Fibroblast of lung (primary cell): ENCODE measurements around the gene ZBTB49. TPM values are rescaled to one million over a fixed set of nuclear protein-coding genes. Genes with fewer than 3 reads are reported as not detected.

Experiments
- DNase-seq, 2 donors: peaks; one replicate each; pipeline versions ENCODE4 v3.0.0 to v3.0.0-alpha.2; 2010; ENCODE audit warnings: low read depth in 2 of 2
- H2AFZ ChIP-seq: 2 replicates; pipeline ENCODE4 v1.5.1; 2012; ENCODE audit warnings: low read length, control low read depth, inconsistent platforms
- H3K27ac ChIP-seq: 2 replicates; pipeline ENCODE4 v1.5.1; 2011; ENCODE audit warnings: low read length, control low read depth; ENCODE audit not compliant: insufficient read depth
- H3K27me3 ChIP-seq: 2 replicates; pipeline ENCODE4 v1.5.1; 2011; ENCODE audit warnings: mild to moderate bottlenecking, low read length; ENCODE audit not compliant: control insufficient read depth, insufficient read depth
- H3K36me3 ChIP-seq: 2 replicates; pipeline ENCODE4 v1.5.1; 2011; ENCODE audit warnings: low read length; ENCODE audit not compliant: control insufficient read depth, insufficient read depth
- H3K4me1 ChIP-seq: 2 replicates; pipeline ENCODE4 v1.5.1; 2011; ENCODE audit warnings: low read length; ENCODE audit not compliant: control insufficient read depth, insufficient read depth; ENCODE audit errors: extremely low read depth
- H3K4me2 ChIP-seq: 2 replicates; pipeline ENCODE4 v1.5.1; 2011; ENCODE audit warnings: low read length, control low read depth; ENCODE audit not compliant: insufficient read depth; ENCODE audit errors: extremely low read depth
- H3K4me3 ChIP-seq, 4 experiments: fragments of 200-600 bp in 1 of 4; sonication (generic) in 1 of 4; replicated peaks in 1 of 4; 2 replicates each; pipeline ENCODE4 v1.5.1; 2011 to 2016; ENCODE audit warnings: low read length in 4 of 4, low read depth in 3 of 4, mild to moderate bottlenecking in 3 of 4, control low read depth in 2 of 4, inconsistent platforms in 1 of 4, mixed read lengths in 1 of 4; ENCODE audit not compliant: insufficient read depth in 1 of 4; ENCODE audit errors: control extremely low read depth in 1 of 4
- H3K79me2 ChIP-seq: 2 replicates; pipeline ENCODE4 v1.5.1; 2012; ENCODE audit warnings: mild to moderate bottlenecking, low read length, inconsistent platforms; ENCODE audit not compliant: control insufficient read depth, insufficient read depth
- H3K9ac ChIP-seq: 2 replicates; pipeline ENCODE4 v1.5.1; 2011; ENCODE audit warnings: mild to moderate bottlenecking, low read length, control low read depth; ENCODE audit not compliant: insufficient read depth
- H3K9me3 ChIP-seq: 2 replicates; pipeline ENCODE4 v1.5.1; 2012; ENCODE audit warnings: low read depth, low read length; ENCODE audit not compliant: control insufficient read depth, insufficient read depth
- H4K20me1 ChIP-seq: 2 replicates; pipeline ENCODE4 v1.5.1; 2011; ENCODE audit warnings: low read length; ENCODE audit not compliant: control insufficient read depth, insufficient read depth; ENCODE audit errors: extremely low read depth
- EZH2 ChIP-seq: IDR thresholded peaks from 2 replicates; pipeline ENCODE4 v1.5.1; 2012; ENCODE audit warnings: low read length, control low read depth, mild to moderate bottlenecking; ENCODE audit errors: missing control alignments
- polyA plus RNA-seq, 2 donors: library from polyadenylated mRNA; depleted of rRNA in 1 of 2; stranded (reverse) in 1 of 2; unstranded in 1 of 2; fragments of >200 nt; gene quantifications; 2 replicates each; pipeline ENCODE4 v1.2.1, GENCODE V29; 2011 to 2012; ENCODE audit warnings: missing spikeins in 1 of 2
- total RNA-seq: library from RNA; depleted of rRNA; stranded (reverse); fragments of >200 nt; gene quantifications from 2 replicates; pipeline ENCODE4 v1.2.1, GENCODE V29; 2014
- TF ChIP-seq, protein P1 (sequence below), 2 donors: IDR thresholded peaks in 1 of 2; conservative IDR thresholded peaks in 1 of 2; 1 replicate in 1 of 2; 2 replicates in 1 of 2; pipeline ENCODE4 v1.5.1; 2011 to 2012; ENCODE audit warnings: low read length in 2 of 2, control low read depth in 1 of 2, inconsistent platforms in 1 of 2, low read depth in 1 of 2, mild to moderate bottlenecking in 1 of 2

ZBTB49 gene
- total and polyA plus RNA-seq, 2 donors (not counting 1 experiment from before 2014, with no cell fraction given): 2.8 to 3.5 TPM

DNA sequence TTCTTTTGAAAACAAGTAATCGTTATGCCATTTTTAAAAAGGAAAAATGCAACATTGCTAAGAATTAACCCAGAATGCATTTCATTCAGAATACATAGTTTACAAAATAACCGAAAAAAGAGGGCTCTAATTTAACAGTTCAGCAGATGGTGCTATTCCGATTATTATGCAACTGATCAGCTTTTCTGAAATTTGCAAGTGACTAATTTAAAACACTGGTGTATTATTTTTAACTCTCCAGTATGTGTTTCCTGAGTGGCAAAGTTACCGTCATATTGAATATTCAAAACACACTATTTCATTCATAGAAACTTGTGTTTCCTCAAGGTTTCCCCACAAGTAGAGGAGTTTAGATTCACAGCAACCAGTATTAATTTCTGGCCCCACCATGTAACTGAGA is 21.1 kb downstream of the ZBTB49 start:
- Histone ChIP-seq H3K4me1 (peaks cover 4% of the 10 kb centered on the region), H3K36me3 (peaks cover 4% of the 10 kb centered on the region), H3K4me2 (no peak overlapping the region), H3K9ac (no peak overlapping the region), H3K9me3 (no peaks in the 10 kb centered on the region), H3K27ac (no peak overlapping the region), H3K79me2 (no peaks in the 10 kb centered on the region), H3K27me3 (no peaks in the 10 kb centered on the region), H2AFZ (no peak overlapping the region), H4K20me1 (no peaks in the 10 kb centered on the region), H3K4me3 (no peak overlapping the region)
- DNase-seq: no peak
- TF ChIP-seq, protein P1, sequence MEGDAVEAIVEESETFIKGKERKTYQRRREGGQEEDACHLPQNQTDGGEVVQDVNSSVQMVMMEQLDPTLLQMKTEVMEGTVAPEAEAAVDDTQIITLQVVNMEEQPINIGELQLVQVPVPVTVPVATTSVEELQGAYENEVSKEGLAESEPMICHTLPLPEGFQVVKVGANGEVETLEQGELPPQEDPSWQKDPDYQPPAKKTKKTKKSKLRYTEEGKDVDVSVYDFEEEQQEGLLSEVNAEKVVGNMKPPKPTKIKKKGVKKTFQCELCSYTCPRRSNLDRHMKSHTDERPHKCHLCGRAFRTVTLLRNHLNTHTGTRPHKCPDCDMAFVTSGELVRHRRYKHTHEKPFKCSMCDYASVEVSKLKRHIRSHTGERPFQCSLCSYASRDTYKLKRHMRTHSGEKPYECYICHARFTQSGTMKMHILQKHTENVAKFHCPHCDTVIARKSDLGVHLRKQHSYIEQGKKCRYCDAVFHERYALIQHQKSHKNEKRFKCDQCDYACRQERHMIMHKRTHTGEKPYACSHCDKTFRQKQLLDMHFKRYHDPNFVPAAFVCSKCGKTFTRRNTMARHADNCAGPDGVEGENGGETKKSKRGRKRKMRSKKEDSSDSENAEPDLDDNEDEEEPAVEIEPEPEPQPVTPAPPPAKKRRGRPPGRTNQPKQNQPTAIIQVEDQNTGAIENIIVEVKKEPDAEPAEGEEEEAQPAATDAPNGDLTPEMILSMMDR (conservative IDR thresholded peaks at IDR 0.05 in 1 of 2, IDR thresholded peaks at IDR 0.05 in 1 of 2; ENCODE audit: low read depth in 1 of 2, low read length in 2 of 2): no peak
- TF ChIP-seq EZH2: no peak

DNA sequence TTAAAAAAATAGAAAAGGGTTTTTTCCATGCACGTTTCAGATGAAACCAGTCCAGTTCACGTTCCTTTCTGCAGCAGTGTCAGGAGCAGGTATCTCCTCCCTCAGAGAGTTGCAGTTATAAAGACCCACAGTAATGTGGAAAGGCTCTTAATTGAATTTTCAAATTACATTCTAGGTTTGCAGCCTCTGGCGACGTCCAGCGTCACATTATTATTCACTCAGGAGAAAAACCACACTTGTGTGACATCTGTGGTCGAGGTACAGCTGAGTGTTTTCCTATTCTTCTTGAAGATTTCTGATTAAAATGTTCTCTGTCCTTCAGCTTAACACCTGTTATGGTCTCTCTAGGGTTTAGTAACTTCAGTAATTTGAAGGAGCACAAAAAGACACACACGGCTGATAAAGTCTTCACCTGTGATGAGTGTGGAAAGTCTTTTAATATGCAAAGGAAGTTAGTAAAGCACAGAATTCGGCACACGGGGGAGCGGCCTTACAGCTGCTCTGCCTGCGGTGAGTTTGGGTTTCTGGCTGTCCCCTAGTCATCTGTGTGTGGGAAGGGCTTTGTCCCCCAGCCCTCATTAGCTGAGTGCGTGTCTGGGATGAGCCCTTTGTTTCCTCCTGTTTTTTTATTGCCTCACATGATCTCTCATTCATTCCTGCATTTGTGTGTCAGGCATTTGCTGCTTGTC is 25.6 kb downstream of the ZBTB49 start:
- no peaks in the 10 kb centered on the region for H3K4me1 ChIP-seq
- TF ChIP-seq, protein P1 (conservative IDR thresholded peaks at IDR 0.05 in 1 of 2, IDR thresholded peaks at IDR 0.05 in 1 of 2; ENCODE audit: low read depth in 1 of 2, low read length in 2 of 2): no peak
- TF ChIP-seq EZH2: no peak
- no peaks in the 10 kb centered on the region for H3K9me3 ChIP-seq
- DNase-seq: no peak
- no peak overlapping the region for H3K9ac ChIP-seq
- no peaks in the 10 kb centered on the region for H4K20me1 ChIP-seq
- H3K4me3 ChIP-seq: no peak overlapping the region
- no peak overlapping the region for H2AFZ ChIP-seq
- no peak overlapping the region for H3K4me2 ChIP-seq
- H3K27me3 ChIP-seq: no peaks in the 10 kb centered on the region
- H3K27ac ChIP-seq: no peak overlapping the region
- no peaks in the 10 kb centered on the region for H3K79me2 ChIP-seq
- H3K36me3 ChIP-seq: peaks cover 6% of the 10 kb centered on the region

DNA sequence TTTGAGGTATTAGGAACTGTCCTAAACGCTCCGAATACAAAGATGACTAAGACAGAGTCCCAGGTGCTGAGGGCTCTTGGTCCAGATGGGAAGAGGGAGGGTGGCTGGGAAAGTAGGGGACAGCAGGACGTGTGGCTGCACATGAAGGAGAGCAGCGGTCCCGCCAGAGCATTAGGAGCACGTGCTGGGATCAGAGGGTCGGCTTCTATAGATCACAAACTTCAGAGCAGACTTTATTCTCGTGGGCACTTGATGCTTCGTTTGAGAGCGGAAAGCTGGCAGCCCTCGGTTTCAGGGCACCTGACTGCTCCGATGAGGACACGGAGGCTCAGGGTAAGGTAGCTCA is 26.1 kb downstream of the ZBTB49 start:
- no peak overlapping the region for H3K27ac ChIP-seq
- no peak overlapping the region for H3K4me3 ChIP-seq
- no peaks in the 10 kb centered on the region for H3K79me2 ChIP-seq
- no peak for DNase-seq
- H3K9ac ChIP-seq: no peak overlapping the region
- no peaks in the 10 kb centered on the region for H4K20me1 ChIP-seq
- H3K9me3 ChIP-seq: no peaks in the 10 kb centered on the region
- H2AFZ ChIP-seq: no peak overlapping the region
- no peak overlapping the region for H3K4me2 ChIP-seq
- H3K36me3 ChIP-seq: peaks cover 7% of the 10 kb centered on the region
- no peak for TF ChIP-seq EZH2
- TF ChIP-seq, protein P1 (conservative IDR thresholded peaks at IDR 0.05 in 1 of 2, IDR thresholded peaks at IDR 0.05 in 1 of 2; ENCODE audit: low read depth in 1 of 2, low read length in 2 of 2): no peak
- H3K27me3 ChIP-seq: no peaks in the 10 kb centered on the region
- no peaks in the 10 kb centered on the region for H3K4me1 ChIP-seq
